Cardiac muscle cell (in vitro differentiated cells and primary cell): Measurements from ENCODE around the gene ZNF555. TPM values are rescaled to one million over a fixed set of nuclear protein-coding genes. Genes with fewer than 3 reads are reported as not detected.
A peak's percentile ranks its signal among the peaks of the same experiment; 100 is the strongest.

Source experiments
- DNase-seq, 2 donors: peaks; one replicate each; pipeline versions ENCODE4 v3.0.0 to v3.0.0-alpha.2; 2010 to 2017; ENCODE audit warnings: low read depth in 1 of 2, low spot score in 1 of 2
- H3K27ac ChIP-seq: fragments of 200-600 bp; sonication (generic); 2 replicates; pipeline ENCODE4 v1.5.1; 2016
- H3K27me3 ChIP-seq: fragments of 200-600 bp; sonication (generic); 2 replicates; pipeline ENCODE4 v1.6.0; 2016; ENCODE audit warnings: control low read depth
- H3K36me3 ChIP-seq: fragments of 200-600 bp; sonication (generic); 2 replicates; pipeline ENCODE4 v1.5.1; 2016; ENCODE audit warnings: control low read depth
- H3K4me1 ChIP-seq: fragments of 200-600 bp; sonication (generic); 2 replicates; pipeline ENCODE4 v1.8.1; 2017; ENCODE audit warnings: low read depth, mild to moderate bottlenecking, mixed run types
- H3K4me3 ChIP-seq: fragments of 200-600 bp; sonication (generic); 2 replicates; pipeline ENCODE4 v1.5.1; 2016; ENCODE audit warnings: mild to moderate bottlenecking
- H3K9me3 ChIP-seq: fragments of 200-600 bp; sonication (generic); 2 replicates; pipeline ENCODE4 v1.5.1; 2017; ENCODE audit warnings: low read depth, mild to moderate bottlenecking, control low read depth
- CTCF ChIP-seq: IDR thresholded peaks from 2 replicates; pipeline ENCODE4 v1.5.1; 2012; ENCODE audit warnings: low read depth, mild to moderate bottlenecking, low read length
- polyA plus RNA-seq: library from polyadenylated mRNA; unstranded; fragments of >200 nt; fragmentation: Nextera tagmentation; extraction: Ambion mirVana; gene quantifications from 2 replicates; pipeline ENCODE4 v1.2.1, GENCODE V29; 2016
- total RNA-seq: library from RNA; depleted of rRNA; stranded (reverse); fragments of >200 nt; gene quantifications from 2 replicates; pipeline ENCODE4 v1.2.3, GENCODE V29; 2016

Gene ZNF555
- total and polyA plus RNA-seq, 2 experiments from 2014 or later, result 9.0 to 9.5 TPM

GRCh38 chr19:2799273-2800020 lies 41.8 kb upstream of the ZNF555 start:
- DNase-seq, result no peak
- no peak for TF ChIP-seq CTCF
- Histone ChIP-seq H3K9me3 (no peaks in the 10 kb centered on the region), H3K36me3 (peaks cover 22% of the 10 kb centered on the region), H3K27ac (peak overlapping the region; percentile 81), H3K4me3 (no peak overlapping the region), H3K27me3 (no peaks in the 10 kb centered on the region), H3K4me1 (peaks cover 8% of the 10 kb centered on the region)

GRCh38 chr19:2800506-2800905 lies 40.8 kb upstream of the ZNF555 start:
- H3K27ac ChIP-seq, result peak overlapping the region; percentile 6
- no peak for DNase-seq
- H3K9me3 ChIP-seq, result no peaks in the 10 kb centered on the region
- H3K36me3 ChIP-seq, result peaks cover 14% of the 10 kb centered on the region
- no peak for TF ChIP-seq CTCF
- H3K4me1 ChIP-seq, result peaks cover 8% of the 10 kb centered on the region
- no peaks in the 10 kb centered on the region for H3K27me3 ChIP-seq
- H3K4me3 ChIP-seq, result no peak overlapping the region

GRCh38 chr19:2802826-2803225 lies 38.4 kb upstream of the ZNF555 start:
- Histone ChIP-seq H3K27ac (no peak overlapping the region), H3K27me3 (no peaks in the 10 kb centered on the region), H3K4me1 (peaks cover 8% of the 10 kb centered on the region), H3K36me3 (peaks cover 12% of the 10 kb centered on the region), H3K9me3 (no peaks in the 10 kb centered on the region), H3K4me3 (no peak overlapping the region)
- no peak for DNase-seq
- no peak for TF ChIP-seq CTCF

GRCh38 chr19:2803486-2804155 lies 37.7 kb upstream of the ZNF555 start:
- peaks cover 4% of the 10 kb centered on the region for H3K4me1 ChIP-seq
- no peaks in the 10 kb centered on the region for H3K27me3 ChIP-seq
- H3K4me3 ChIP-seq, result no peak overlapping the region
- no peak overlapping the region for H3K27ac ChIP-seq
- DNase-seq, result no peak
- no peak for TF ChIP-seq CTCF
- H3K36me3 ChIP-seq, result peaks cover 20% of the 10 kb centered on the region
- H3K9me3 ChIP-seq, result no peaks in the 10 kb centered on the region

GRCh38 chr19:2804156-2805004 lies 36.9 kb upstream of the ZNF555 start:
- Histone ChIP-seq H3K36me3 (peaks cover 21% of the 10 kb centered on the region), H3K27ac (no peak overlapping the region), H3K4me3 (no peak overlapping the region), H3K27me3 (no peaks in the 10 kb centered on the region), H3K9me3 (no peaks in the 10 kb centered on the region), H3K4me1 (no peaks in the 10 kb centered on the region)
- DNase-seq, result no peak
- no peak for TF ChIP-seq CTCF
